Ectodermal cell (in vitro differentiated cells): Measurements from ENCODE around the gene HSBP1L1.
"Not testable (repeated sequence)": the region's sequence is repeated elsewhere in the genome, so short reads cannot be mapped to it uniquely, and the experiment has no call there.

Experiments
- H3K27ac ChIP-seq: 2 replicates; pipeline ENCODE4 v1.7.0; 2013; ENCODE audit warnings: mild to moderate bottlenecking, low read depth, low read length; ENCODE audit not compliant: insufficient read depth, poor library complexity, severe bottlenecking
- H3K27me3 ChIP-seq: 2 replicates; pipeline ENCODE4 v1.7.0; 2013; ENCODE audit warnings: mild to moderate bottlenecking, low read length; ENCODE audit not compliant: insufficient read depth, control insufficient read depth, poor library complexity, severe bottlenecking
- H3K36me3 ChIP-seq: one replicate; pipeline ENCODE4 v1.7.0; 2013; ENCODE audit warnings: low read length; ENCODE audit not compliant: control insufficient read depth, insufficient read depth
- H3K4me1 ChIP-seq: one replicate; pipeline ENCODE4 v1.7.0; 2013; ENCODE audit warnings: low read length; ENCODE audit not compliant: control insufficient read depth, insufficient read depth
- H3K4me3 ChIP-seq: 2 replicates; pipeline ENCODE4 v1.7.0; 2013; ENCODE audit warnings: low read depth, low read length, control low read depth; ENCODE audit not compliant: insufficient read depth
- H3K9me3 ChIP-seq: 2 replicates; pipeline ENCODE4 v1.7.0; 2013; ENCODE audit warnings: mild to moderate bottlenecking, low read length, moderate library complexity; ENCODE audit not compliant: control insufficient read depth
- WGBS, 2 experiments: methylation state at CpG; one replicate each; pipeline ENCODE4 v1.1.7; 2013; ENCODE audit warnings: missing lambda C conversion rate in 2 of 2; 5-methylcytosine and 5-hydroxymethylcytosine counted together

The HSBP1L1 gene

DNA sequence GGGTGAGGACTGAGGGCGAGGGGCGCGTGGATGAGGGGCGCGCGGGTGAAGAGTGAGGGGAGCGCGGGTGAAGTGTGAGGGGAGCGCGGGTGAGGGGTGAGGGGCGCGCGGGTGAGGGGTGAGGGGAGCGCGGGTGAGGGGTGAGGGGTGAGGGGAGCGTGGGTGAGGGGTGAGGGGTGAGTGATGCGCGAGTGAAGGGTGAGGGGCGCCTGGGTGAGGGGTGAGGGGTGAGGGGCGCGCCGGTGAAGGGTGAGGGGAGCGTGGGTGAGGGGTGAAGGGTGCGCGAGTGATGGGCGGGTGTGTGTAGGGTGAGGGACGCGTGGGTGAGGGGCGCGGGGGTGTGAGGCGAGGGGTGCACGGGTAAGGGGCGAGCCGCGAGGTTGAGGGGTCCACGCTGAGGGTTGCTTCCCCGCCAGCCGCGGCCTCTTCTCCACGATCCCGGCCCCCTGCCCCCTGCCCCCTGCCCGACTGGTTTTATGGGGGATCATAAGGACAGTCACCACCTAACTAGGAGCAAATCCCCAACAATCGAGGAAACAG, 11.9 kb upstream of the HSBP1L1 start:
- 6 to 7% methylated on average over 43 of the region's 43 CpGs for WGBS, 2 experiments

DNA sequence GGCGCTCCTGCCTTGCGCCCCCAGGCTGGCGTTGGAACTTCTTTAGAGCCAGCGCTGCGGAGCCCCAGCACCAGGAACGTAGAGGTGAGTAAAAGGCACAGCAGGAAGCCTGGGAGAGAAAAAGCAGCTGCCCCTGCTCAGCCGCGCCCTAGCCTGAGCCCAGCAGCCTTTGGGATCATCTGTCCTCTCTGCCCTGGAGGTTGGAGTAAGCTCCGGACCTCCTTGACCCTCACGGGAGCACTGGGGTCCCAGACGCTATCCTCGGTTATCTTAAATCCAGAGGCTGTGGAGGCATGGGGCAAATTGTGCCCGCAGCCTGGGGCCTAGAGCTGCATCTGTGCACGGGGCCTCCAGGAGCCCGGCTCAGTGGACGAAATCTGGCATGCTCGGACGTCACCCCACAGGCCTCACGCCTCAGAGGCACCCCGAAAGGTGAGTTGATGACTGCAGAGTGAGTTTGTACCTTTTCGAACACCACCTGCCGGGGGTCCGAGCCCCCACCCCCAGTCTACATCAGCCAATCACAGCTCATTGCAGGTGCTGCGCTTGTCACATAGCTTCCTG, 11.4 kb upstream of the HSBP1L1 start:
- 31 to 32% methylated on average over 24 of the region's 24 CpGs for WGBS, 2 experiments
- H3K4me3 ChIP-seq, result no peak overlapping the region
- H3K27me3 ChIP-seq, result peaks cover 61% of the 10 kb centered on the region
- no peak overlapping the region for H3K27ac ChIP-seq
- H3K36me3 ChIP-seq, result no peaks in the 10 kb centered on the region
- H3K9me3 ChIP-seq, result no peaks in the 10 kb centered on the region
- peaks cover 10% of the 10 kb centered on the region for H3K4me1 ChIP-seq

More for the DNA sequence above, 11.9 kb upstream of the HSBP1L1 start:
- Histone ChIP-seq H3K27me3 (peaks cover 61% of the 10 kb centered on the region), H3K36me3 (no peaks in the 10 kb centered on the region), H3K27ac (no peak overlapping the region), H3K4me1 (peaks cover 10% of the 10 kb centered on the region), H3K9me3 (no peaks in the 10 kb centered on the region), H3K4me3 (peak overlapping the region; percentile 60)

DNA sequence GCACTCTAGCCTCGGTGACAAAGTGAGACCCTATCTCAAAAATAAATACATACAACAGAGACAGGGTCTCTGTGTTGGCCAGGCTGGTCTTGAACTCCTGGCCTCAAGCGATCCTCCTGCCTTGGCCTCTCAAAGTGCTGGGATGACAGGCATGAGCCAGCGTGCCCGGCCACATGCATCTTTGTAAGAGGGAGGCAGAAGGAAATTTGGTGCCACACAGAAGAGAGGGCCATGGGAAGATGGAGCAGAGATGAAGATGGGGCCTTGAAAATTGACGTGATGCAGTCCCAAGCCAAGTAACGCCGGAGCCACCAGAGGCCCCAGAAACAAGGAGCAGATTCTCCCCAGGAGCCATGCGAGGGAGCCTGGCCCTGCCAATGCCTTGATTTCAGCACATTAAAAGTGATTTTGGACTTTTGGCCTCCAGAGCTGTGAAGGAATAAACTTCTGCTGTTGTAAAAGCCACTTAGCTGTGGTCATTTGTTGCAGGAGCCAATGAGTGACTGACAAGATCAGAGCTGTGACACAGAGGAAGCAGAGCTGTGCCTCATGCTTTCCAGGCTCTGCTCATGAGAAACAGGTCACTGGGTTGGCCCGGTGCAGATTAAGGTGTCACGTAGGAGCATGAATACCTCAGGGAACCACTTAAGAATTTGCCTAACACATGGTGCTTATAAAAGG, 10.3 kb upstream of the HSBP1L1 start:
- no peaks in the 10 kb centered on the region for H3K9me3 ChIP-seq
- WGBS, 2 experiments, result 87 to 89% methylated on average over 10 of the region's 10 CpGs
- no peak overlapping the region for H3K4me3 ChIP-seq
- no peak overlapping the region for H3K27ac ChIP-seq
- H3K27me3 ChIP-seq, result peaks cover 61% of the 10 kb centered on the region
- peaks cover 10% of the 10 kb centered on the region for H3K4me1 ChIP-seq
- H3K36me3 ChIP-seq, result no peaks in the 10 kb centered on the region

DNA sequence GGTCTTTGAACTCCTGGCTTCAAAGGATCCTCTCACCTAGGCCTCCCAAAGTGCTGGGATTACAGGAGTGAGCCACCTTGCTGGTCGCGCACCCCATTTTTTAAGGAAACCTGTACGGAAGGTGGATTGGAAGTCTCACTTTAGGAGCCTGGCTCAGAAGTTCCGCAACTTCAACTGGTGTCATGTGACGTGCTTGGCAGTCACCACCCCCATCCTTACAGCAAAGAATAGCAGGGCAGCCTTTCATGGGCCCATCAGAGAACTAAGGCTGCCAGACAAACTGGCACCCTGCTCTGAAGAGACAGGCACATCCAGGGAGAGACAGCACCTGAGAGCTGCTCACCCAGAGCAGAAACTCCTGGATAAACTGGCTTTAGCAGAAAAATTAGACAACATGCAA, 9.7 kb upstream of the HSBP1L1 start:
- Histone ChIP-seq H3K27me3 (peaks cover 60% of the 10 kb centered on the region), H3K9me3 (no peaks in the 10 kb centered on the region)

DNA sequence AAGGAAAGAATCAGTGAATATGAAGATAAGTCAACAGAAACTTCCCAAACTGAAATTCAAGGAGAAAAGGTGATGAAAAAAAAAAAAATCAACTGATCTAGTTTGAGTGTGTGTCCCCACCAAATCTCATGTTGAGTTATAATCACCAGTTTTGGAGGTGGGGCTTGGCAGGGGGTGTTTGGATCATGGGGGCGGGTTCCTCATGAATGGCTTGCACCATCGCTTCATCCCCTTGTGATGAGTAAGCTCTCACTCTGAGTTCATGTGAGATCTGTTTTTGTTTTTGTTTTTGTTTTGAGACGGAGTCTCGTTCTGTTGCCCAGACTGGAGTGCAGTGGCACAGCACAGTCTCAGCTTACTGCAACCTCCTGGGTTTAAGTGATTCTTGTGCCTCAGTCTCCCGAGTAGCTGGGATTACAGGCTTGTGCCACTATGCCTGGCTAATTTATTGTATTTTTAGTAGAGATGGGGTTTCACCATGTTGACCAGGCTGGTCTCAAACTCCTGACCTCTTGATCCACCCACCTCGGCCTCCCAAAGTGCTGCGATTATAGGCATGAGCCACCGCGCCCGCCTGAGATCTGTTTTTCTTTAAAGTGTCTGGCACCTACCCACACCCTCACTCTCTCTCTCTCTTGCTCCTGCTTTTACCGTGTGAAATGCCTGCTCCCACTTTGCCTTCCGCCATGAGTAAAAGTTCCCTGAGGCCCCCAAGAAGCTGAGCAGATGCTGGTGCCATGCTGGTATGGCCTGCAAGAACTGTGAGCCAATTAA, 9.0 kb upstream of the HSBP1L1 start:
- Histone ChIP-seq H3K27ac (no peak overlapping the region), H3K4me3 (no peak overlapping the region), H3K27me3 (peaks cover 53% of the 10 kb centered on the region), H3K4me1 (peaks cover 18% of the 10 kb centered on the region), H3K36me3 (no peaks in the 10 kb centered on the region), H3K9me3 (no peaks in the 10 kb centered on the region)
- 90 to 91% methylated on average over 12 of the region's 12 CpGs for WGBS, 2 experiments

More for the DNA sequence above, 9.7 kb upstream of the HSBP1L1 start:
- 71 to 79% methylated on average over 5 of the region's 5 CpGs for WGBS, 2 experiments
- H3K4me1 ChIP-seq, result peaks cover 13% of the 10 kb centered on the region
- no peaks in the 10 kb centered on the region for H3K36me3 ChIP-seq
- no peak overlapping the region for H3K4me3 ChIP-seq
- no peak overlapping the region for H3K27ac ChIP-seq

DNA sequence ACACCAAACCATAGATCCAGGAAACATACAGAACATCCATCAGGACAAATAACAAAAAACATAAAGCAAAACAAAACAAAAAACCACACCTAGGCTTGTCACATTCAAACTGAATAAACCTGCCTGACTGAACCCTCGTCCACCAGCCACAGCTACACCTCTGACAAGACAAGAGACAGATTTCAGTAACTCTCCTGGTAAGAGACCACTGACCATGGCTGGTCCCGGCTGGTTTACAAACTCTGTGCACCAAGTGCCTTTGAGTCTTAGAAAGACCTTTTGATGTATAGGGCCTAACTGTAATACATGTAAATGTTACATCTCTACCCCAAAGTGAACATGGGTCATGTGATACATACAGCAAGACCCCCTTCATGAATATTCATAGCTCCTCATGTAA, 8.2 kb upstream of the HSBP1L1 start:
- H3K27me3 ChIP-seq, result peaks cover 57% of the 10 kb centered on the region
- no peak overlapping the region for H3K27ac ChIP-seq
- H3K36me3 ChIP-seq, result no peaks in the 10 kb centered on the region
- H3K9me3 ChIP-seq, result no peaks in the 10 kb centered on the region
- H3K4me3 ChIP-seq, result no peak overlapping the region
- 87 to 94% methylated on average over 2 of the region's 2 CpGs for WGBS, 2 experiments
- H3K4me1 ChIP-seq, result peaks cover 26% of the 10 kb centered on the region

DNA sequence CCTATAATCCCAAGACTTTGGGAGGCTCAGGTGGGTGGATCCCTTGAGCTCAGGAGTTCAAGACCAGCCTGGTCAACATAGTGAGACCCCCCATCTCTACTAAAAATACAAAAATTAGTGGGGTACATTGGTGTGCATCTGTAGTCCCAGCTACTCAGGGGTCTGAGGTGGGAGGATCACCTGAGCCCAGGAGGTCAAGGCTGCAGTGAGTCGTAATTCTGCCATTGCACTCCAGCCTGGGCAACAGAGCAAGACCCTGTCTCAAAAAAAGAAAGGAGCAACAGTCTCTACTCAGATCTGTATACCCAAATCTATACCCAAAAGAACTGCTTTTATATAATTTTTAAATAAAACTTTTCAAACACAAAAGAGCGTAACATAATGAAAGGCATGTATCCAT, 5.5 kb upstream of the HSBP1L1 start:
- H3K27me3 ChIP-seq, result peaks cover 58% of the 10 kb centered on the region
- no peaks in the 10 kb centered on the region for H3K9me3 ChIP-seq
- H3K36me3 ChIP-seq, result no peaks in the 10 kb centered on the region
- peaks cover 25% of the 10 kb centered on the region for H3K4me1 ChIP-seq
- H3K4me3 ChIP-seq, result no peak overlapping the region
- H3K27ac ChIP-seq, result no peak overlapping the region
- 98 to 100% methylated on average over 2 of the region's 2 CpGs for WGBS, 2 experiments

DNA sequence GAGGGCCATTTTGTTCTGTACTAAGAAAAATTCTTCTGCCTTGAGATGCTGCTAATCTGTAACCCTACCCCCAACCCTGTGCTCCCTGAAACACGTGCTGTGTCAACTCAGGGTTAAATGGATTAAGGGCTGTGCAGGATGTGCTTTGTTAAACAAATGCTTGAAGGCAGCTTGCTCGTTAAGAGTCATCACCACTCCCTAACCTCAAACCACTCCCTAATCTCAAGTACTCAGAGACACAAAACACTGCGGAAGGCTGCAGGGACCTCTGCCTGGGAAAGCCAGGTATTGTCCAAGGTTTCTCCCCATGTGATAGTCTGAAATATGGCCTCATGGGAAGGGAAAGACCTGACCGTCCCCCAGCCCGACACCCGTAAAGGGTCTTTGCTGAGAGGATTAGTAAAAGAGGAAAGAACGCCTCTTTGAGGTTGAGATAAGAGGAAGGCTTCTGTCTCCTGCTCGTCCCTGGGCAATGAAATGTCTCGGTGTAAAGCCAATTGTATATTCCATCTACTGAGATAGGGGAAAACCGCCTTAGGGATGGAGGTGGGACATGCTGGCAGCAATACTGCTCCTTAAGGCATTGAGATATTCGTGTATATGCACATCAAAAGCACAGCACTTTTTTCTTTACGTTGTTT, 4.2 kb upstream of the HSBP1L1 start:
- peak overlapping the region; percentile 36 for H3K27ac ChIP-seq
- WGBS, 2 experiments, result 13 to 17% methylated on average over 10 to 11 of the region's 12 CpGs

DNA sequence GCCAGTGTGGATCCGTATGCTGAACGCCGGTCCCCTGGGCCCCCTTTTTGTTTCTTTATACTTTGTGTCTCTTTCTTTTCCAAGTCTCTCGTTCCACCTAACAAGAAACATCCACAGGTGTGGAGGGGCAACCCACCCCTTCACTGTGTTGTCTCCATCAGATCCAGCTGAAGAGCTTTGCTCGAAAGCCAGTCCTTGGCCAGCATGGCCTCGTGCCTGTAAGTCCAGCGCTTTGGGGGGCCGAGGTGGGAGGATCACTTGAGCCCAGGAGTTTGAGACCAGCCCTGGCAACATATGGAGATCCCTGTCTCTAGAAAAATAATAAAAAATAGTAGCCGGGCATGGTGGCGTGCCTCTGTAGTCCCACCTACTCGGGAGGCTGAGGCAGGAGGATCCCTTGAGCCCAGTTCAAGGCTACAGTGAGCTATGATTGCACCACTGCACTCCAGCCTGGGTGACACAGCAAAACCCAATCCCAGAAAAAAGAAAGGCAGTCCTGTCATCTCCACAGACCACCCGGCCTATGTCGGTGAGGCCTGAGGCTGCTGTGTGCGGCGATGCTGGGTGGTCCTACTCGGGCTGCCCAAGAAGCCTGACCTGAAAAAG, 3.4 kb upstream of the HSBP1L1 start:
- Histone ChIP-seq H3K36me3 (no peaks in the 10 kb centered on the region), H3K4me1 (peaks cover 36% of the 10 kb centered on the region), H3K4me3 (no peak overlapping the region), H3K27ac (no peak overlapping the region), H3K27me3 (peaks cover 48% of the 10 kb centered on the region), H3K9me3 (no peaks in the 10 kb centered on the region)
- WGBS, 2 experiments, result 87 to 88% methylated on average over 16 of the region's 16 CpGs

More for the DNA sequence above, 4.2 kb upstream of the HSBP1L1 start:
- H3K4me1 ChIP-seq, result peaks cover 35% of the 10 kb centered on the region
- not testable (repeated sequence) for H3K4me3 ChIP-seq, H3K9me3 ChIP-seq, H3K36me3 ChIP-seq
- peaks cover 54% of the 10 kb centered on the region for H3K27me3 ChIP-seq
